Measurements from ENCODE around the gene SV2C.
A peak's percentile ranks its signal among the peaks of the same experiment; 100 is the strongest.

SV2C gene

DNA sequence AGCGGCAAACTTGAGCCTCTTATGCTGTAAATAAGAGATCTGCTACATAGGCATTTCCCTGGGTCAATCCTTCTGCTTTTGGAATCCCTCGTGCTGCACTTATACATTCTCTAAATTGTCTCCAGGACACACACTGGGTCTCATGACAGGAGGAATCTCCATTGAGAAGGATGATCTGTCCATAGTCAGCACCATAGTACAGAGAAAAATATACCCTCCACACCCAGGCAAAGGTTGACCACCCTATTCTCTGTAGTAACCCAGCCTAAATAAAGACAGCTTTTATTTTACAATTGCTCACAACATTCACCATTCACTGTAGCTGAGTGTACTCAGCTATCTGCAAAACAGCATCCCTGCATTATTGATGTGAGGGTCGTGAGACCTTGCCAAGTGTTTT, 111.2 kb downstream of the SV2C start:
- peaks cover 29% of the 10 kb centered on the region for H3K4me1 ChIP-seq (ENCODE audit: insufficient read depth, low read length)
- no peak overlapping the region for H3K9ac ChIP-seq (ENCODE audit: low read depth, low read length)
- no peaks in the 10 kb centered on the region for H3K9me3 ChIP-seq (ENCODE audit: insufficient read depth, low read depth, low read length)
- H3K27me3 ChIP-seq (ENCODE audit: insufficient read depth, low read length) = no peaks in the 10 kb centered on the region
- H3K27ac ChIP-seq (ENCODE audit: low read length) = no peak overlapping the region
- H3K36me3 ChIP-seq (ENCODE audit: insufficient read depth, low read depth, low read length) = no peaks in the 10 kb centered on the region
- H3K4me3 ChIP-seq (ENCODE audit: low read length) = no peak overlapping the region

GRCh38 chr5:76196457-76196856, 113.3 kb downstream of the SV2C start:
- H3K27ac ChIP-seq (ENCODE audit: low read length) = no peak overlapping the region
- no peaks in the 10 kb centered on the region for H3K36me3 ChIP-seq (ENCODE audit: insufficient read depth, low read depth, low read length)

DNA sequence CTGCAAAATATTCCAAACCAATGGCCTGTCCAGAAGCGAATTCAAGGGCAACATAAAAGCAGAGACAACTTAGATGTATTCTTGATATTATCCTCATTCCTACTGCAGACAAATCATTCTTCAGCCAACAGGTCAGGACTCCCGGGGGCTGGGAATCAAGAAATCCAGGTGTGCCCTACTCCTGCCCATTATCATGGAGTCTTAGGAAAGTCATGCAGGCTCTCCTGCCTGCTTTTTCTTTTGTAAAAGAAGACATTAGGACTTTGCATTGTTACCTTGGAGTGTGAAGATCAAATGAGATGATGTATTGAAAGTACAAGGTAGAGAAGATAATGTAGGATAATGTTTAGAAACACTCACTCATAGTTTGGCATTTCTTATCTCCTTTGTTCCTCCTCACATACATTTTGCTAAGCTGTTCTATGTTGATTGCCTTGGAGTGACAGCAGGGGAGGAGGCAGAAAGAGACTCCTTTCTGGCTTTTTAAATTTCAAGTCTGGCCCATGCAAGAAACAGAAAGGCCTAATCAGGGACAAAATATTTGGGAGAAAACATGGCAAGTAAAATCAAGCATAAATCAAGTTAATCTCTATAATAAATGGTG, 113.8 kb downstream of the SV2C start:
- no peaks in the 10 kb centered on the region for H3K9me3 ChIP-seq (ENCODE audit: insufficient read depth, low read depth, low read length)
- H3K4me3 ChIP-seq (ENCODE audit: low read length) = peak overlapping the region; percentile 15; the same call in 1 of the 2 replicates
- H3K4me1 ChIP-seq (ENCODE audit: insufficient read depth, low read length) = peaks cover 29% of the 10 kb centered on the region
- no peak overlapping the region for H3K9ac ChIP-seq (ENCODE audit: low read depth, low read length)
- H3K27me3 ChIP-seq (ENCODE audit: insufficient read depth, low read length) = no peaks in the 10 kb centered on the region
- no peak overlapping the region for H3K27ac ChIP-seq (ENCODE audit: low read length)
- no peaks in the 10 kb centered on the region for H3K36me3 ChIP-seq (ENCODE audit: insufficient read depth, low read depth, low read length)

More at GRCh38 chr5:76196457-76196856, 113.3 kb downstream of the SV2C start:
- H3K4me1 ChIP-seq (ENCODE audit: insufficient read depth, low read length) = peaks cover 29% of the 10 kb centered on the region
- H3K4me3 ChIP-seq (ENCODE audit: low read length) = peak overlapping the region; percentile 15; the same call in 1 of the 2 replicates
- no peaks in the 10 kb centered on the region for H3K9me3 ChIP-seq (ENCODE audit: insufficient read depth, low read depth, low read length)
- H3K9ac ChIP-seq (ENCODE audit: low read depth, low read length) = no peak overlapping the region
- H3K27me3 ChIP-seq (ENCODE audit: insufficient read depth, low read length) = no peaks in the 10 kb centered on the region

GRCh38 chr5:76197726-76198125, 114.5 kb downstream of the SV2C start:
- Histone ChIP-seq H3K27ac (ENCODE audit: low read length) (no peak overlapping the region), H3K4me3 (ENCODE audit: low read length) (no peak overlapping the region), H3K27me3 (ENCODE audit: insufficient read depth, low read length) (no peaks in the 10 kb centered on the region), H3K9me3 (ENCODE audit: insufficient read depth, low read depth, low read length) (no peaks in the 10 kb centered on the region), H3K36me3 (ENCODE audit: insufficient read depth, low read depth, low read length) (no peaks in the 10 kb centered on the region), H3K4me1 (ENCODE audit: insufficient read depth, low read length) (peaks cover 29% of the 10 kb centered on the region), H3K9ac (ENCODE audit: low read depth, low read length) (no peak overlapping the region)

- H3K9ac ChIP-seq (ENCODE audit: low read depth, low read length) = no peak overlapping the region
- H3K4me1 ChIP-seq (ENCODE audit: insufficient read depth, low read length) = peaks cover 23% of the 10 kb centered on the region
These were observed 116.4 kb downstream of the SV2C start for GRCh38 chr5:76199336-76200318.

GRCh38 chr5:76202182-76202581, 119.0 kb downstream of the SV2C start:
- no peaks in the 10 kb centered on the region for H3K9me3 ChIP-seq (ENCODE audit: insufficient read depth, low read depth, low read length)
- peaks cover 10% of the 10 kb centered on the region for H3K4me1 ChIP-seq (ENCODE audit: insufficient read depth, low read length)
- H3K27me3 ChIP-seq (ENCODE audit: insufficient read depth, low read length) = no peaks in the 10 kb centered on the region
- H3K4me3 ChIP-seq (ENCODE audit: low read length) = no peak overlapping the region
- H3K36me3 ChIP-seq (ENCODE audit: insufficient read depth, low read depth, low read length) = no peaks in the 10 kb centered on the region
- H3K27ac ChIP-seq (ENCODE audit: low read length) = no peak overlapping the region
- H3K9ac ChIP-seq (ENCODE audit: low read depth, low read length) = no peak overlapping the region

More at GRCh38 chr5:76199336-76200318, 116.4 kb downstream of the SV2C start:
- Histone ChIP-seq H3K4me3 (ENCODE audit: low read length) (no peak overlapping the region), H3K27ac (ENCODE audit: low read length) (no peak overlapping the region), H3K9me3 (ENCODE audit: insufficient read depth, low read depth, low read length) (no peaks in the 10 kb centered on the region), H3K36me3 (ENCODE audit: insufficient read depth, low read depth, low read length) (no peaks in the 10 kb centered on the region), H3K27me3 (ENCODE audit: insufficient read depth, low read length) (no peaks in the 10 kb centered on the region)

- Histone ChIP-seq H3K4me1 (ENCODE audit: insufficient read depth, low read length) (no peaks in the 10 kb centered on the region), H3K9ac (ENCODE audit: low read depth, low read length) (no peak overlapping the region), H3K36me3 (ENCODE audit: insufficient read depth, low read depth, low read length) (no peaks in the 10 kb centered on the region), H3K27me3 (ENCODE audit: insufficient read depth, low read length) (no peaks in the 10 kb centered on the region), H3K4me3 (ENCODE audit: low read length) (no peak overlapping the region), H3K9me3 (ENCODE audit: insufficient read depth, low read depth, low read length) (no peaks in the 10 kb centered on the region), H3K27ac (ENCODE audit: low read length) (no peak overlapping the region)
These were observed 121.0 kb downstream of the SV2C start for GRCh38 chr5:76204191-76204590.

GRCh38 chr5:76204713-76205112, 121.5 kb downstream of the SV2C start:
- no peak overlapping the region for H3K9ac ChIP-seq (ENCODE audit: low read depth, low read length)
- 0 out of 2 replicates have a peak, but pooled peaks cover under 1% of the 10 kb centered on the region for H3K9me3 ChIP-seq (ENCODE audit: insufficient read depth, low read depth, low read length)
- no peaks in the 10 kb centered on the region for H3K36me3 ChIP-seq (ENCODE audit: insufficient read depth, low read depth, low read length)
- no peak overlapping the region for H3K27ac ChIP-seq (ENCODE audit: low read length)
- no peaks in the 10 kb centered on the region for H3K4me1 ChIP-seq (ENCODE audit: insufficient read depth, low read length)
- H3K4me3 ChIP-seq (ENCODE audit: low read length) = no peak overlapping the region
- H3K27me3 ChIP-seq (ENCODE audit: insufficient read depth, low read length) = no peaks in the 10 kb centered on the region

GRCh38 chr5:76207120-76207519, 123.9 kb downstream of the SV2C start:
- Histone ChIP-seq H3K4me1 (ENCODE audit: insufficient read depth, low read length) (no peaks in the 10 kb centered on the region), H3K27me3 (ENCODE audit: insufficient read depth, low read length) (no peaks in the 10 kb centered on the region), H3K9me3 (ENCODE audit: insufficient read depth, low read depth, low read length) (peaks cover 3% of the 10 kb centered on the region; the same call in 1 of the 2 replicates), H3K36me3 (ENCODE audit: insufficient read depth, low read depth, low read length) (no peaks in the 10 kb centered on the region), H3K4me3 (ENCODE audit: low read length) (no peak overlapping the region), H3K27ac (ENCODE audit: low read length) (no peak overlapping the region), H3K9ac (ENCODE audit: low read depth, low read length) (no peak overlapping the region)

- no peak overlapping the region for H3K9ac ChIP-seq (ENCODE audit: low read depth, low read length)
- H3K27me3 ChIP-seq (ENCODE audit: insufficient read depth, low read length) = no peaks in the 10 kb centered on the region
- peaks cover 3% of the 10 kb centered on the region; the same call in 1 of the 2 replicates for H3K9me3 ChIP-seq (ENCODE audit: insufficient read depth, low read depth, low read length)
- H3K27ac ChIP-seq (ENCODE audit: low read length) = no peak overlapping the region
- no peak overlapping the region for H3K4me3 ChIP-seq (ENCODE audit: low read length)
- no peaks in the 10 kb centered on the region for H3K36me3 ChIP-seq (ENCODE audit: insufficient read depth, low read depth, low read length)
- H3K4me1 ChIP-seq (ENCODE audit: insufficient read depth, low read length) = no peaks in the 10 kb centered on the region
These were observed 126.1 kb downstream of the SV2C start for GRCh38 chr5:76209297-76209696.

DNA sequence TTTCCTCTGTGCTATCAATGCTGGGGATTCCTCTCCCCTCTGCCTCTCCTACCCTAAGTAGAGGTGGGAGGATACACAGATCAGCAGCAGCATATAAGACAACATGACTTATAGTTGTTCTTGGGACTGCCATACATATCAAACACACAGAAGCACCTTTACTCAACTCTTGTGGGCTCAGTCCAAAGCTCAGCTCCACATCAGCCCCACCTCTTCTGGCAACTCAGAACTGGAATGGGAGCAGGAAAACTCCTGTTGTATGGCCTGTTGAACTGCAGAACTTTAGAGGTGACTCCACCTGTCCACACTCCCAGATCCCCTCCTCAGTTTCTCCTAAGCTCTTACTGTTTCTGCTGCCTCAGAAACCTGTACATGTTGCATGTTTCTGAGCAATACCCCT, 127.8 kb downstream of the SV2C start:
- peaks cover 3% of the 10 kb centered on the region; the same call in 1 of the 2 replicates for H3K9me3 ChIP-seq (ENCODE audit: insufficient read depth, low read depth, low read length)
- no peak overlapping the region for H3K27ac ChIP-seq (ENCODE audit: low read length)

More for the DNA sequence above, 127.8 kb downstream of the SV2C start:
- H3K27me3 ChIP-seq (ENCODE audit: insufficient read depth, low read length) = no peaks in the 10 kb centered on the region
- no peak overlapping the region for H3K9ac ChIP-seq (ENCODE audit: low read depth, low read length)
- no peaks in the 10 kb centered on the region for H3K4me1 ChIP-seq (ENCODE audit: insufficient read depth, low read length)
- no peaks in the 10 kb centered on the region for H3K36me3 ChIP-seq (ENCODE audit: insufficient read depth, low read depth, low read length)
- no peak overlapping the region for H3K4me3 ChIP-seq (ENCODE audit: low read length)

All from iPS-20b (cell line).